ENCODE data around the gene LHX6.

Gene LHX6

GRCh38 chr9:122214507-122214906 lies 14.2 kb downstream of the LHX6 start:
- TF ChIP-seq, protein P1, sequence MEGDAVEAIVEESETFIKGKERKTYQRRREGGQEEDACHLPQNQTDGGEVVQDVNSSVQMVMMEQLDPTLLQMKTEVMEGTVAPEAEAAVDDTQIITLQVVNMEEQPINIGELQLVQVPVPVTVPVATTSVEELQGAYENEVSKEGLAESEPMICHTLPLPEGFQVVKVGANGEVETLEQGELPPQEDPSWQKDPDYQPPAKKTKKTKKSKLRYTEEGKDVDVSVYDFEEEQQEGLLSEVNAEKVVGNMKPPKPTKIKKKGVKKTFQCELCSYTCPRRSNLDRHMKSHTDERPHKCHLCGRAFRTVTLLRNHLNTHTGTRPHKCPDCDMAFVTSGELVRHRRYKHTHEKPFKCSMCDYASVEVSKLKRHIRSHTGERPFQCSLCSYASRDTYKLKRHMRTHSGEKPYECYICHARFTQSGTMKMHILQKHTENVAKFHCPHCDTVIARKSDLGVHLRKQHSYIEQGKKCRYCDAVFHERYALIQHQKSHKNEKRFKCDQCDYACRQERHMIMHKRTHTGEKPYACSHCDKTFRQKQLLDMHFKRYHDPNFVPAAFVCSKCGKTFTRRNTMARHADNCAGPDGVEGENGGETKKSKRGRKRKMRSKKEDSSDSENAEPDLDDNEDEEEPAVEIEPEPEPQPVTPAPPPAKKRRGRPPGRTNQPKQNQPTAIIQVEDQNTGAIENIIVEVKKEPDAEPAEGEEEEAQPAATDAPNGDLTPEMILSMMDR (conservative IDR thresholded peaks at IDR 0.05) = no peak
- H3K27ac ChIP-seq = peak overlapping the region; percentile 47; the same call in 1 of the 2 replicates

- TF ChIP-seq, protein P1 (conservative IDR thresholded peaks at IDR 0.05) = no peak
- peak overlapping the region; percentile 47; the same call in 1 of the 2 replicates for H3K27ac ChIP-seq
Observed at GRCh38 chr9:122213589-122214413, 15.0 kb downstream of the LHX6 start.

DNA sequence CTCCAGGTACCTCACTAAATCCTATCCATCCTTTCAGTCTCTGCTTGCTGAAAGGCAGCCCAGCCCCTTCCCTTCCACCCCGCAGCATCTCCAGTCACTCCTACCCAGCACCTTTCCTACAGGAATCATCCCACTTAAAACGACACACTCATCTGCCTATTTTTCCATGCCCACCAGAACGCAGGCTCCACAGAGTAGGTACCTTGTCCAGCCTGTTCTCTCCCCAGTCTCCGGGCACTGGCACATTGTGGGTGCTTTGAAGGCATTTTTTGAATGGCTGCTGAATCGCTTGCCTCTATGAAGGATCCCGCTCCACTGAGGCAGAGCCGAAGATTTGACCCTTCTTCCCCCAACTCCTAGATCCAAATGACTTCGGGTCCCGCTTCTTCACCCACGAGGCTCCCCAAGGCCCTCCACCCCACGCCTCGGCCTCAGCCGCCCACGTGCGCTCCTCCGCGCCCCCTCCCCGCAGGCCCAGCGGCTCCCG lies 15.6 kb downstream of the LHX6 start:
- H3K27ac ChIP-seq = peak overlapping the region; percentile 47; the same call in 1 of the 2 replicates
- TF ChIP-seq, protein P1 (conservative IDR thresholded peaks at IDR 0.05) = no peak

GRCh38 chr9:122212473-122213004 lies 16.2 kb downstream of the LHX6 start:
- TF ChIP-seq, protein P1 (conservative IDR thresholded peaks at IDR 0.05) = no peak
- H3K27ac ChIP-seq = no peak overlapping the region

GRCh38 chr9:122209451-122209850 lies 19.3 kb downstream of the LHX6 start:
- no peak overlapping the region for H3K27ac ChIP-seq
- TF ChIP-seq, protein P1 (conservative IDR thresholded peaks at IDR 0.05) = no peak

DNA sequence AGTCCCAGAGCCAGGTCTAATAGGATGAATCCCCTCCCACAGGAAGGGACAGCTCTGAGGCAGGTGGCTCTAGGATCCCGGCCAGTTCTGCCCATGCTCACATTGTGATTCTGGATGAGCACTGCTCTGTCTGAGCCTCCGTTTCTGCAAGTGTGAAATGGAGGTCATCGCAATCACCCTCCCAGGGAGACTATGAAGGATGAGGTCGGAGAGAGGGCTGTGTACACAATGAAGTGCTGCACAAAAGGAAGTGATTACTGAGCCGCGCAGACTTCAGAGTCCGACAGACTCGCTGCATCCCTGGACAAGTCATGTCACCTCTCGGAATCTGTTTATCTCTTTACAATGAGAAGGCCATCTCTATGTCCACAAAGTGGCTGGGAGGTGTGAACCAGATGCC lies 21.7 kb downstream of the LHX6 start:
- TF ChIP-seq, protein P1 (conservative IDR thresholded peaks at IDR 0.05) = no peak
- no peak overlapping the region for H3K27ac ChIP-seq

Data from VCaP (cell line).